Mucosa of rectum (tissue), 2 donors: ENCODE results near the gene PKNOX1.
"Not testable (repeated sequence)": the region's sequence is repeated elsewhere in the genome, so short reads cannot be mapped to it uniquely, and the experiment has no call there.

Source experiments
- H3K27ac ChIP-seq, 2 donors: one replicate each; pipeline ENCODE4 v1.7.0; 2013; ENCODE audit warnings: inconsistent platforms in 2 of 2, low read depth in 2 of 2, low read length in 2 of 2
- H3K27me3 ChIP-seq, 2 donors: one replicate each; pipeline ENCODE4 v1.7.0; 2013; ENCODE audit warnings: low read length in 2 of 2; ENCODE audit not compliant: control insufficient read depth in 2 of 2, insufficient read depth in 2 of 2
- H3K36me3 ChIP-seq, 2 donors: one replicate each; pipeline ENCODE4 v1.7.0; 2013; ENCODE audit warnings: low read length in 2 of 2; ENCODE audit not compliant: control insufficient read depth in 2 of 2, insufficient read depth in 2 of 2
- H3K4me1 ChIP-seq, 2 donors: one replicate each; pipeline ENCODE4 v1.7.0; 2013; ENCODE audit warnings: low read length in 2 of 2, mild to moderate bottlenecking in 1 of 2; ENCODE audit not compliant: control insufficient read depth in 2 of 2, insufficient read depth in 2 of 2
- H3K4me3 ChIP-seq, 2 donors: one replicate each; pipeline ENCODE4 v1.7.0; 2013; ENCODE audit warnings: low read length in 2 of 2
- H3K9ac ChIP-seq, 2 donors: one replicate each; pipeline ENCODE4 v1.7.0; 2013; ENCODE audit warnings: low read length in 2 of 2, low read depth in 1 of 2, mild to moderate bottlenecking in 1 of 2
- H3K9me3 ChIP-seq, 2 donors: one replicate each; pipeline ENCODE4 v1.7.0; 2013; ENCODE audit warnings: low read length in 2 of 2; ENCODE audit not compliant: control insufficient read depth in 2 of 2
- donor health status: healthy.
- donor health status: Normal muscosa, but diverticular disease.

The PKNOX1 gene

DNA sequence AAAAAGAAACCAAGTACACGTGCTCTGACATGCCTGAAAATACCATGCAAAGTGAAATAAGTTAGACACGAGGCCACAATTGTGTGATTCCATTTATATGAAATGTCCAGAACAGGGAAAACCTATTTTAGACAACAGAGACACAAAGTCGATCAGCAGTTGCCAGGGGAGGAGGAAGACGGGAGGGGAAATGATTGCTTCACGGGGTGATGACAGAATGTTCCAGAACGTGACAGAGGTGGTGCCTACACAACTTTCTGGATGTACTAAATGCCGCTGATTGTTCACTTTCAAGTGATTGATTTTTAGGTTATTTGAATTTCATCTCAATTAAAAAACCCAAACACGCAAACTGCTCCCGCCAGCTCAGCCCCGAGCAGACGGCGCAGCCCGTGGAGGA, 78.8 kb downstream of the PKNOX1 start:
- not testable (repeated sequence) for H3K9ac ChIP-seq, H3K36me3 ChIP-seq, H3K27me3 ChIP-seq, H3K9me3 ChIP-seq, H3K4me1 ChIP-seq, H3K27ac ChIP-seq, H3K4me3 ChIP-seq

DNA sequence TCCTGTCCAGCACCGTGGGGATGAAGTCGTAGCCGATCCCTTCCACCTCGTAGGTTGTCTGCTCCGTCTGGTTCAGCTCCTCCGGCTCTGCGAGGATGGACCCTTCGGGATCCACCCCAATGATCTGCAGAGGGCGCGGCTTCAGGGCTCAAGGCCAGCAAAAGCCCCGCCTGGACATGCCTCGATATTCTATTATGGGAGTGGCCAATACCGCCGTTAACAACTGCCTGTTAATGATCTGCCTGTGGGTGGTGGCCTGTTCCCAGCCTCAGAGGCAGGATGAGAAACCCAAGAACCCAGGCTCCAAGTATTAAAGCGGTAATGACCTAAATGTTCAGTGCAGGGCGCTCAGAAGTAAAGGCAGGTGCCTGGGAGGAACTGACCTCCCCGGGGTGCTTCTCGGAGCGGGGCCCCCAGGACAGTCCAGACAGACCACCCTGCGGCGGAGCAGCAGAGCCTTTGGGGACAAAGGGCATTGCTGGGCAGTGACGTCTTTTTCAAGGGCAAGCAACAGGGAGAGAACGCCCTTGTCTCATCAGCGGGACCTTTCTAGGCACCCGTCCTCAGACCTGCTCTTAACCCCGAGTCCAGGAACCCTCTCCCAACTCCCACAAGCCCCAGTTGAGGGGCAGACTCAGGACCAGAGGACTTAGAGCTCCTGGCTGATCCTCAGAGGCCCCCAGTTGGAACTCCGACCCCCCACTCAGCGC, 88.7 kb downstream of the PKNOX1 start:
- not testable (repeated sequence) for H3K9ac ChIP-seq, H3K9me3 ChIP-seq, H3K36me3 ChIP-seq, H3K4me3 ChIP-seq, H3K27ac ChIP-seq, H3K4me1 ChIP-seq, H3K27me3 ChIP-seq

DNA sequence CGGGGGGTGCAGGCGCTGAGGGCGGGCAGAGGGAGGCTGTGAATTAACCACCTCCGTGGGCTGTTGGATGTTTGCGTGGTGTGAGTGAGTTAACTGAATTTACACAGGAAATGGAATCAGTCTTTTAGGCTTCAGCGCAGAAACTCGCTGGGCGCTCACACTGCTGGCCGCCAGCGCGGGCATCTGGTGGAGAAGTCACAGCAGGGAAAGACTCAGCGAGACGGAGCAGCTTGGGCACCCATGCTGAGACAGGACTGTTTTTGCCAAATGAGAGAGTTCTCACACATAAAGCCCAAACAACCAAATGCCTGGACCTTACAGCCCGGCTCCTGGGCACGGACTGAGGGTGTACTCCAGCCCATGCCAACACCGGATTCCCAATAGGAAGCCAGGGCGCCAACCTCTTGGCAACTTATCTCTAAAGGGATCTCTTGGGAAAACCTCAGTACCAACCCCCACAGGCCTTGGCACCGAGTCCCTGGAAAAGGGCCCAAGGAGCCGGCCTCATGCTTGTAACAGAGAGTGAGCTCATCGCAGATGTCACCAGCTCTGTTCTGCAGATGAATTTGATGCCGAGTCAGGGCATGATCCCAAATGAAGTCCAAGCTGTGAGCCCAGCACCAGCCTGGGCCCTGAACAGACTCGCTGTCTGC, 90.0 kb downstream of the PKNOX1 start:
- not testable (repeated sequence) for H3K27ac ChIP-seq, H3K36me3 ChIP-seq, H3K9ac ChIP-seq, H3K27me3 ChIP-seq, H3K4me3 ChIP-seq, H3K9me3 ChIP-seq, H3K4me1 ChIP-seq

DNA sequence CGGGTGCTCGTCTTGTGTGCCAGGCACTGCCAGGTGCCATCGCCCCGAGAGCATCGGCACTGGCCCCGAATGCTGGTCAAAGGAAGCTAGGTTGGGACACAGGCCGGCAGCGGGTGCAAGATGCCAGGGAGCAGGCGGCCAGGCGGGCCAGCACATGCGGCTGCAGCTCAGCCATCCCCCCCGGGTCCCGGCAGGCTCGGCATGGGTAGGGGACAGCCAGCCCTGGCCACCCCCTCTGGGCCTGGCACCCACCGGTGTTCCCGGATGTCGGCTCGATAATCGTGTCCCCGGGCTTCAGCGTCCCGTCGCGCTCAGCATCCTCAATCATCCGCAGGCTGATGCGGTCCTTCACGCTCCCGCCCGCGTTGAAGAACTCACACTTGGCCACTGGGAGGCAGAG, 91.6 kb downstream of the PKNOX1 start:
- H3K27ac ChIP-seq, H3K27me3 ChIP-seq, H3K4me3 ChIP-seq: not testable (repeated sequence)

DNA sequence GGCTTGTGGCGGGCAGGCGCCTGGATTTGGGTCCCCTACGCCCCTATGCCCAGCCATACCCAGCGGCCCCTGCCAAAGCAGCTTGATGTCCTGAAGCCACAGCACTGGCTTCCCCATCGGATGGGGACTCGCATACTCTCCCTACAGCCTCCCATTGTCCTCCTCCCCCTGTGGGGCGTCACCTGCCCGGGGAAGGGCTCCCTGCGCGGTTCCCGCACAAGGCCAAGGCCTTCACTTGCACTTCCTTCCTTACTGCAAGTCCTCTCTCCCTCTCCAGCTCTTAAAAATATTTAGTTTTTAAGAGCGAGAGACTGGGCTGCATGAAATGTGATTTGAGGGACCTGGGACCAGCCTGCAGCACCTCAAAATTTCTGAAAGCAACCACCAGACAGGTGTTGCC, 92.3 kb downstream of the PKNOX1 start:
- not testable (repeated sequence) for H3K9me3 ChIP-seq, H3K27ac ChIP-seq, H3K4me3 ChIP-seq, H3K4me1 ChIP-seq, H3K36me3 ChIP-seq, H3K27me3 ChIP-seq, H3K9ac ChIP-seq

More for the DNA sequence above, 91.6 kb downstream of the PKNOX1 start:
- H3K9me3 ChIP-seq, H3K9ac ChIP-seq, H3K36me3 ChIP-seq, H3K4me1 ChIP-seq: not testable (repeated sequence)

DNA sequence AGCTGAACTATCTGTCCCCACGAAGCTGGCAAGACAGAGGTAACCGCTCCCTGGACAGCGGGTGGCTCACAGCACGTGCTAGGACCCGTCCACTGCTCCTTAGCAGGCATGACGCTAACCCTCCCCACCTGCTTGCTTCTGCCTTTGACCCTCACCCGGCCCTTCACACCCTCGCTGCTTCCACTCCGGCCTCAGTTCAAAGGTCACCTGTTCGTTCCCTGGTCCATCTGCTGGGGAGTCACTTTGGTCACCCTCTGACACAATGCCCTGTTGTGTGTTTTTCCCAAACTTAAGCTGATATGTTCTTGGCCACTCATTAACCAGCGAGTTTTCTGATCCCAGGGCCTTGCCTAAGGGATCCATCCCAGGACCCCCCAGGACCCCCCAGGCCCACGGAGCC, 93.7 kb downstream of the PKNOX1 start:
- not testable (repeated sequence) for H3K36me3 ChIP-seq, H3K4me1 ChIP-seq, H3K27ac ChIP-seq, H3K9me3 ChIP-seq, H3K9ac ChIP-seq, H3K4me3 ChIP-seq, H3K27me3 ChIP-seq

DNA sequence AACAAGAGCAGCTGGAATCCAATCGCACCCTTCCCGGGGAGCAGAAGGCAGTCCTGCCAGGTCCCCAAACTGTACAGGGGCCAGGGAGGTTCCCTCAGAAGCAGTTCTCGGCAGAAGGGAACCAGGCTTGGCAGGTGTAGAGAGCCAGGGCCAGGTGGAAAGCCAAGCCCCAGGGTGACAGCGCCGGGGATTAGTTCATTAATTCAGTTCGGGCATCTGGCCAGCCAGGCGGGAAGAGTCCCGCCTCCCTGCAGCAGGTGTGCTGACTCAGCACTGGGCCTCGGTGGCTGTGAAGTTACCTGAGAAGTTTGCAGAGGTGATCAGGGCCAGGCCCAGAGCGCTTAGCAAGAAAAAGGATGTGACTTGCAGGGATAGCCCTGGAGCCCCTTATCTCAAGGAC, 95.3 kb downstream of the PKNOX1 start:
- not testable (repeated sequence) for H3K36me3 ChIP-seq, H3K27ac ChIP-seq, H3K27me3 ChIP-seq

DNA sequence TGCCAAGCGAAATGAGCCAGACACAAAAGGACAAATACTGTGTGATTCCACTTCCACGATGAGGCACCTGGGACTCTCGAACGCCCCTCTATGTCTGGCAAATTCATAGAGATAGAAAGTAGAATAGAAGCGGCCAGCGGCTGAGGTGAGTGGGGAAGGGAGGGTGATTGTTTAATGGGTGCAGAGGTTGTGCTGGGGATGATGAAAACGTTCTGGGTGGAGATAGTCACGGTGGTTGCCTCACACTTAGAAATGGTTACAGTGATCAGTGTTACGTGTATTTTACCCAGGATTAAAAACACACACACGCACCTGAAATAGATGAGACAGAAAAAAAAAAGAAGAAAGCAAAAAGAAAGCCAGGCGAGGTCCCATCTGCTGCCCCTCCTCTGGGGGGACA, 98.4 kb downstream of the PKNOX1 start:
- not testable (repeated sequence) for H3K4me1 ChIP-seq, H3K4me3 ChIP-seq, H3K27me3 ChIP-seq, H3K9me3 ChIP-seq, H3K27ac ChIP-seq, H3K9ac ChIP-seq, H3K36me3 ChIP-seq

More for the DNA sequence above, 95.3 kb downstream of the PKNOX1 start:
- not testable (repeated sequence) for H3K4me3 ChIP-seq, H3K4me1 ChIP-seq, H3K9me3 ChIP-seq, H3K9ac ChIP-seq

DNA sequence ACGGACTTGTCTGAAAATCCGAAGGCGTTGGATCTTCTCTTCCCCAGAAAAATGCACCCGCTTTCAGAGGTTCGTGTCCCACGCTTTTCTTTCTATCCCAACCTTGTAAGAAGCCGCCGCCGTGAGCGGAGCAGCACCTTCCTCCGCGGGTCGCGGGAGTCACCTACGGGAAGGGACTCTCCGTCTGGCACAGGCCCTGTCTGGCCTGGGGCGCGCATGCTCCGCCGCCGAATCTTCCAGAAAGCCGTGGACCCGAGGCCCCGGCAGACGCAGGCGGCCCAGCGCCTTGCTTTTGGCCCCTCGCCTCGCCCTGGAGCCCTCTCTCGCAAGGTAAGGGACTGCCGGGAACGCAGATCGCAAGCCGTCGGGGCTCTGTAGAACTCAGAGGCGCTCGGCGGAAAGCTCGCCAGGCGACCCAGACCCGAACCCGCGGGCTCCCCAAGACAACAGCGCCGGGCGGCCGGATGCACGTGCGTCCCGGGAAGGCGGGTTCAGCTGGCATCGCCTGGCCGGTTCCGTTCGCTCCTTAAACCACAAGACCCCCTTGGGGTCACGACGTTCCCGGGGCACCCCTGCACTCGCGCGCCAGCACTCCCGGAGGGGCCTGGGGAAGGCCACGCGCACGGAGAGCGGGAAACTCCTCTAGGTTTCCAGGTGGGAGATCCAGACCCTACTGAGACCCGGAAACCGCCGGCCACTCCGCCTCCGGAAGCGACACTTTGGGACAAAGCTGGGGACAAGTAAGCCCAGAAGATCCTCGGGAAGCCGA, 100.2 kb downstream of the PKNOX1 start:
- not testable (repeated sequence) for H3K9me3 ChIP-seq, H3K27me3 ChIP-seq, H3K4me1 ChIP-seq, H3K36me3 ChIP-seq, H3K9ac ChIP-seq, H3K27ac ChIP-seq, H3K4me3 ChIP-seq

DNA sequence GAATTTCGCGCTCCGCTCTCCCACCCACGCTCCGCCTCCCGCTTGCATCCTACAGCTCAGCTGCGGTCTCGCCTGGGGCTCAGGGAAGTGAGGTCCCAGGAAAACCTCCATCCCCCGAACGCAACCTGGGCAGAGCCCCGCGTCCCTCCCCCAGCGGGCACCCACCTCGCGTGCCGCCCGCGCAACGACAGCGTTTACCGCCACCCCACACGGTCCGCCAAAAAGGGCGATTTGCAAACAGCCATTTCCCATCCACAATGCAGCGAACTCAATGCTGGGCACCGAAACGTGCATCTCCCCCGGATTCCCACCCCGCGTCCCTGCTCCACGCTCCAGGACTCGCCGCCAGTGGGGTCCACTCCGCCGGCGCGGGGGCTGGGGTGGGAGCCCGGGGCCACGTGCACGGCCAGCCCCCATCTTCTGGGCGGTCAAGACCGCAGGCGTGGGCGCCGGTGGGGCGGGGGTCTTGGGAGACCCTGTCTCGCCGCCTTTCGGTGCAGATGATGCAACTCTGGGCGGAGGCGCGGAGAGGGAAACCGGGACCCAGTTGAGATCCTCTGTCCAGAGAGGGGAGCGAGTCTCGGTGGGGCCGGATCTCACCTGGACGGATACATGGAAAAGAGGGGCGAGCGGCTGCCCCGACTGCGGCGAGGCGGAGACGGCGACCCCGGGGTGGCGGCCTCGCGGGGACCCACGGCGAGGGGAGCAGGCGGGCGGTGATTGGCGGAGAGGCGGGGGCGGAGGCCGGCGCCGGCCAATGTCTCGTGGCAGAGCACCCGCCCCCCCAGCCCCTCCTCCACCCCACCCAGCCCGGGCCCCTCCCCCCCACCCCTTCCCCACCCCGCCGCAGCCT, 101.0 kb downstream of the PKNOX1 start, which contains the start of gene CBS:
Gene CBS (minus strand): TSS at position 666 of the 853 bp plus-strand sequence. CDS start 3,642 bp downstream, outside the sequence.
- H3K27me3 ChIP-seq, H3K9me3 ChIP-seq, H3K9ac ChIP-seq, H3K4me1 ChIP-seq, H3K27ac ChIP-seq, H3K4me3 ChIP-seq, H3K36me3 ChIP-seq: not testable (repeated sequence)
